GOT3 (cell line): Measurements from ENCODE around the gene JAG2.
"Not testable (repeated sequence)": the region's sequence is repeated elsewhere in the genome, so short reads cannot be mapped to it uniquely, and the experiment has no call there.

ENCODE experiments used
- DNase-seq: peaks from one replicate; lab custom pipeline; 2025; ENCODE audit warnings: mixed read lengths; lab: John Stamatoyannopoulos, UW

JAG2 gene

DNA sequence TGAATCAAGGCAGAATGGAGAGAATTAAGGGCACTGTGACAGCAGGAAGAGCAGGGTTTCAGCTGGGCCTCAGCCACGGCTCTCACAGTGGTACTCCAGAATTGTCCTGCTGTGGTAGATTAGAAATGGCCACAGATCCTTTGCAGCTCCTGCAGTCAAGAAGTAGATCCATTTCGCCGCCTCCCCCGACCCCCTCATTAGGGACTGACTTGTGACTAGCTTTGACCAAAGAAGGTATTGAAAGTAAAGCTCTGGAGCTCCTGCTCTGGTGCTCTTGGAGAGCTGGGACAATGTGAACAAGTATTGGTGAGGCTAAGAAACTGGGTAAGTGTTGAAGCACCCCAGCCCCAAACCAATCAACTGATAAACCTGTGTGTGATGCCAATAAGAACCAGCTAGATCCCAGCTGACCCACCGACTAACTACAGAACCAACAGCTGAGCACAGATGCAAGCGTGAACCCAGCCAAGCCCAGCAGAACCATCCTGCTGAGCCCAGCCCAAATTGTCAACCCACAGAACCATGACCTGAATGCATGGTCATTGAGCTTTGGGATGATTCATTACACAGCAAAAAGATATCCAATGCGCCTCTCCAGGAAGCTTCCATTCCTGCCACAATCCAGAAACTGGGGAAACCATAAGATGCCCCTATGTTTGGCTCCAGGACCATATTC, 50.7 kb downstream of the JAG2 start:
- DNase-seq: no peak

DNA sequence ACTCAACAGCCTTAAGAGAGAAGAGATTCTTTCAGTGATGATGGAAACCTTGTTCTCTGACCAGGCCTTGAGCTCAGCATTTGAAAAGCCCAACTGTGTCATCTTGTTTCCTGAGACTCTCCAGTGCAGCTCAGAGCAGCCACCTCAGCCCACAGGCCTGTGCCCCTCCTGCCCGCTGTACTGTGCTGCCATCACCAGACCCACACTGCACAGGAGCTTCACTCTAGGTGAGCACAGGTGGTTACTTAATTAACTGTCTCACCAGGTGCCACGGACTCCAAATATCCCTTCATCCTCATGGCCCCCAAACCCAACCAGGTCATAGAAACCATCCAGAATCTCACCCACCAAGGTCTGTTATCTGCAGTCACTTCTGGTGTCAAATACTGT, 51.3 kb downstream of the JAG2 start:
- no peak for DNase-seq

DNA sequence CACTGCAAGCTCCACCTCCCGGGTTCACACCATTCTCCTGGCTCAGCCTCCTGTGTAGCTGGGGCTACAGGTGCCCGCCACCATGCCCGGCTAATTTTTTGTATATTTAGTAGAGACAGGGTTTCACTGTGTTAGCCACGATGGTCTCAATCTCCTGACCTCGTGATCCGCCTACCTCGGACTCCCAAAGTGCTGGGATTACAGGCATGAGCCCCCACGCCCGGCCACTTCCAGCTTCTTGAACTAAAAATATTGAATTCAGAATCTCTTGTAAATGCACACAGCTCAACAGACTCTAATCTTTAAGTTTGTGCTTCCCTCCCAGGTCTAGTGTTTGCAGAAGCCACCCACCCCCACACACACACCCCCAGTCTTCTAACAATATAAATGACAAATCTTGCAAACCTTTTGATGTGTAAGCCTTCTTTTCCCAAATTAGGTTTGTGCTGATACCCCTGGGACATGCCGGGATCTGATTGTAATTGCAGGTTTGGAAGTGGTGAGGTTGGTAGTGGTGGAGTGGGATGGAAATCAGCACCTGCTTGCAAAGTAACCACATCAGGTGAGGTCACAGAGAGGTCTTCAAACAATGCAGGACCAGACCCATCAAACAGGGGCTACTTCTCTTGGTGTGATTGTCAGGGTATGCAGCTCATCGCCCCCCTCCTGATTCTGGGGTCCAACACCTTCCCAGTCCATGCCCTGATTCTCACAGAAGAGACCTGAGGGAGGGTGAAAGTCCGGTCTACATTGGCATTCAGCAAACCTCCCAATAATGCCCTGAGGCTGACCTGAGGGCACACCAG, 51.9 kb downstream of the JAG2 start:
- DNase-seq: no peak

DNA sequence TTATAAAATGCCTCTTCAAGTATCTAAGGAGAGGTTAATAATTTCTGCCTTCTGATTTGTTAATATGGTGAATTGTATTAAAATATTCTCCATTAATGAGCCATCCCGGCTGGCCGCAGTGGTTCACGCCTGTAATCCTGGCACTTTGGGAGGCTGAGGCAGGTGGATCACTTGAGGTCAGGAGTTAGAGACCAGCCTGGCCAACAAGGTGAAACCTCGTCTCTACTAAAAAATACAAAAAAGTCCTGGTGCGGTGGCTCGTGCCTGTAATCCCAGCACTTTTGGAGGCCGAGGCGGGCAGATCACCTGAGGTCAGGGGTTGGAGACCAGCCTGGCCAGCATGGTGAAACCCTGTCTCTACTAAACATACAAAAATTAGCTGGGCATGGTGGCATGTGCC, 59.3 kb downstream of the JAG2 start:
- not testable (repeated sequence) for DNase-seq

DNA sequence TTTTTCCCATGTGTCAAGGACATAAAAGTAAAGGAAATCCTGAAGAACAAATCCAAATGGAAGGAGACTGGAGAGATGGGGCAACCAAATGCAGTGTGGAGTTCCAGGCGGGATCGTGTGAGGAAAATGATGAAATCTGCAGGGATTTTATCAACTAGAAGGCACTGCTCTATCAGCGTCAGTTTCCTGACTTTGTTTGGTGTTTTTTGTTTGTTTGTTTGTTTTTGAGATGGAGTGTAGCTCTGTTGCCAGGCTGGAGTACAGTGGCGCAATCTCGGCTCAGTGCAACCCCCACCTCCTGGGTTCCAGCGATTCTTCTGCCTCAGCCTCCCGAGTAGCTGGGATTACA, 60.1 kb downstream of the JAG2 start:
- DNase-seq: no peak

DNA sequence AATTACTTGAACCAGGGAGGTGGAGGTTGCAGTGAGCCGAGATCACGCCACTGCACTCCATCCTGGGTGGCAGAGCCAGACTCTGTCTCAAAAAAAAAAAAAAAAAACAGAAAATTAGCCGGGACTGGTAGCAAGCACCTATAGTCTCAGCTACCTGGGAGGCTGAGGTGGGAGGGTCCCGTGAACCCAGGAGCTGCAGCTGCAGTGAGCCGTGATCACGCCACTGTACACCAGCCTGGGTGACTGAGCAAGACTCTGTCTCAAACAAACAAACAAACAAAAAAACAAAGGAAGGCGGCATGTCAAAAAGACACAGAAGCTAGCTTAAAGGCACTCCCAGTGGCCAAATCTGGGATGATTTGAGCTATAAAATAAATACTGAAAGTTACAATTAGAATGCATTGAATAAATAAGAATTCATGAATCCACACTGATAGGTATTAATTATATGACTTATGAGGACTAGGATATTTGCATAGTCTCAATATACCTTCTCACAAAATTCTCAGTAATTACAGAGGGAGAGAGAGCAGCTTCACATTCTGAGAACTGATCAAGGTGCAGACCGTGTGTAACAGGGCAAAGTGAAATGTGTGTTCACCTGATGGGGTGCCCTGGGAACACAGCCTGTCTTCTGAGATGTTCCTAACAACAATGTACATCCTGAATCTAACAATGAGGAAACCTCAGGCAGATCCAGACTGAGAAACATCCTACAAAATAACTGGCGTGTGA, 60.6 kb downstream of the JAG2 start:
- no peak for DNase-seq

DNA sequence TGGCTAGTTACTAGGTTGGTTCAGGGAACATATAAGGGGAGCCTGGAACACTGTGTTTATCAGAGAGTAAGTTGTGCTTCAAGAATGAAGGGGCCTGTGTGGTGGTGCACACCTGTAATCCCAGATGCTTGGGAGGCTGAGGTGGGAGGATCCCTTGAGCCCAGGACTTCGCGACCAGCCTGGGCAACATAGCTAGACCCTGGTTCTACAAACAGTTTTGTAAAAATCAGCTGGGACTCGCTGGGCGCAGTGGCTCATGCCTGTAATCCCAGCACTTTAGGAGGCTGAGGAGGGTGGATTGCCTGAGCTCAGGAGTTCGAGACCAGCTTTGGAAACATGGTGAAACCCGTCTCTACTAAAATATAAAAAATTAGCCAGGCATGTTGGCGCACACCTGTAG, 61.2 kb downstream of the JAG2 start:
- no peak for DNase-seq

DNA sequence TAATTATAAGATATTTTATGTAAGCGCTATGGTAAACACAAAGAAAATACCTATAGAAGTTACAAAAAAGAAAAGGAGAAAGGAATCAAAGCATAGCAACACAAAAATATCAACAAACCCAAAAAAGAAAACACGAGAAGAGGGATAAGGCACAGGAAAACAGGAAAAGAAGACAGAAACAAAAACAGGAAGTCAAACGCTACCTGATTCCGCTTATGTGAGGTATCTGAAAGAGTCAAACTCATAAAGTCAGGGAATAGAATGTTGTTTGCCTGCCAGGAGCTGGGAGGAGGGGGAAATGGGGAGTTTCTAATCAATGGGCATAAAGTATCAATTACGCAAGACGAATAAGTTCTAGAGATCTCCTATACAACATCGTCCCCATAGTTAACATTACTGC, 63.4 kb downstream of the JAG2 start:
- DNase-seq: no peak

DNA sequence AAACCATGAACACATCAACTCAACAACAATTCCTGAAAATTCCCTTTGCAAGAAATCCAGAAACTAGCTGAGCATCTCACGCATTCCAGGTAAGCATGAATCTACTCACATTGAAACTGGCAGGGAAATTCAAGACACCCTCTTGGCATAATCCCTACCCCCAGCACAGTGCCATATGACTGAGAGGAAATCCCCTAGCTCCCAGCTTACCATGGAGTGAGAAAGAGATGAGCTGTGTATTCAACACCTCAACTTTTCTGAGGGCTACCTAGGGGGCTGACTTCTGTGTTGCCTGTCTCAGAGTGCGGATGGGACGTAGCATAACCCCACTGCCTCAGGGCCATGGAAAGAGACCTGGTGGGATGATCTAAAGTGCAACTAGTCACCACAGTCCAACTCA, 65.7 kb downstream of the JAG2 start:
- no peak for DNase-seq

DNA sequence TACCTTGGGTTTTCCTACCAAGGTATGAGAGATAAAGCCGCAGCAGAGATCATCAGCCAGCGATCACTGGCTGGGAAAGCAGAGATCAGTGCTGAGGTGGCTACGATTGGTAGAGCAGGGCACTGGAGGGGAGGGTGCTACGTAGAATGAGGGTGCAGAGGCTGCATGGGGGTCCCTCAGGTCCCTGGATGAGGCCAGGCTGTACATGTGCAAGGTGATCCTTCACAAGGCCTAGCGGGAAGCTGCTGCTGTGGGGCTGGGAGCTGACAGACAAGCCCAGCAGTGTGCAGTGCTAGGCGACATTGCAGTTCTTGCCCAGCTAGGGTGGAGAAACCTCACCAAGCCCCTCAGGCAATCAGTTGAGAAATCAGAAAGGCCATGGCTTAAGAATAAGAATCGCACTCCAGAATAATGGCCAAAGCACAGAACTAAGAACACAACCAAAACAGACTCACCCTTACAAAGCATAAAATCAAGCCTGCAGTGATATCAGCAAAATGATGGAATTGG, 66.2 kb downstream of the JAG2 start:
- no peak for DNase-seq

DNA sequence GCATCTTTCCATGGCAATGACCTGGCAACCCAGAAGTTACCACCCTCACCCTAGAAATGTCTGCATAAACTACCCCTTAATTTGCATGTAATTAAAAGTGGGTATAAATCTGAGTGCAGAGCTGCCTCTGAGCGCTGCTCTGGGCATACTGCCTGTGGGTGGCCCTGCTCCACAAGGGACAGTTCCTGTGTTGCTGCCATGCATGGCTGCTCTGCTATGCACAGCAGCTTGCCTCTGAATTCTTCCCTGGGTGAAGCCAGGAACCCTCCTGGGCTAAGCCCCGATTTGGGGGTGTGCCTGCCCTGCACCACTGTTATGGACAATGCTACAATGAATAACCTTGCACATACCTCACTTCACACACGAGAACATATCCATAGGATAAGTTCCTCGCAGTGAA, 67.7 kb downstream of the JAG2 start:
- no peak for DNase-seq

DNA sequence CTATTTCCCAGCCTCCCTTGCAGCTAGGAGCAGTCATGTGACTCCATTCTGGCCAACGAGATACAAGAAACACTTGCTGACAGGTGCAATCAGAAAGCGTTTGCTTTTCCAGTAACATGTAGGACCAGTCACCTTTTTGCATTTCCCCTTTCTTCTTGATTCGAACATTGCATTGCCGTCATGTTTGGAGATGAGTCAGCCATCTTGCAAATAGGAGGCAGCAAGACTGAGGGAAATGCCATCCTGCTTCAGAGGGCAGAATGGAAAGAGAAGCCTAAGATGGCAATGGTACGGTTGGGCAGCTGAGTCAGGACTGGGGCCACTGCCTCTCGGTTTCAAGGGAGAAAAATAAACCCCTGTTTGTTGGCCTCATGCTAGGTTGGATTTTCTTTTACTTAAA, 68.8 kb downstream of the JAG2 start:
- DNase-seq: no peak

DNA sequence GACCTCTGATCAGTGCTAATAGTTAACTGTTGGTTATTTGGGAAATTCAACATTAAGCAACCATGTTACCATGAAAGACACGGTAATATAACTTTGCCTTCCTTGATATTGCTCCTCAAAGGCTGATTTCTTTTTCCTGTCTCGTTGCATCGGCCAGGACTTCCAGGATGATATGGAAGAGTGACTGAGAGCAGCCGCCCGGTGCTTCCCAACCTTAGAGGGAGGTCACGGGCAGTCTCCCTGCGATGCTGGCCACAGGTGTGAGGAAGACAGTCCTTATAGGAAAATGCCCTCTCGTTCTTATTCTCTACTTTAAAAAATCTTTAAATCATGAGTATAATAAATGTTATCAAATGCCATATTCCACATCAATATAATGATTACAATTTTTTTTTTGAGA, 70.3 kb downstream of the JAG2 start:
- no peak for DNase-seq

DNA sequence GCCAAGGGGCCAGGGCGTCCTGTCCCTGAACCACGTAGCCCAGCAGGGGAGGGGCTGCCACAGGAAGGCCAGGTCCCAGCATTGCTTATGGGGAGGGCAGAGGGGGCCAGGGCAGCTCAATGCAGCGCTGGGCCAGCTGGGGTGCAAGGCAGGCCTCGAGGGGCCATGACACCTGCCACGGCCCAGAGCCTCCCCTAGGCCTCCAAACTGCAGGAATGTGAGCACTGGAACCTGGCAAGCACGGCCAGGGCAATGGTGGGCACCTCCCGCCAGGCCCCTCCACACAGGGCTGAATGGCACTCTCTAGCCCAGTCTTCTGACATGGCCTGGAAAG, 70.8 kb downstream of the JAG2 start:
- DNase-seq: no peak

DNA sequence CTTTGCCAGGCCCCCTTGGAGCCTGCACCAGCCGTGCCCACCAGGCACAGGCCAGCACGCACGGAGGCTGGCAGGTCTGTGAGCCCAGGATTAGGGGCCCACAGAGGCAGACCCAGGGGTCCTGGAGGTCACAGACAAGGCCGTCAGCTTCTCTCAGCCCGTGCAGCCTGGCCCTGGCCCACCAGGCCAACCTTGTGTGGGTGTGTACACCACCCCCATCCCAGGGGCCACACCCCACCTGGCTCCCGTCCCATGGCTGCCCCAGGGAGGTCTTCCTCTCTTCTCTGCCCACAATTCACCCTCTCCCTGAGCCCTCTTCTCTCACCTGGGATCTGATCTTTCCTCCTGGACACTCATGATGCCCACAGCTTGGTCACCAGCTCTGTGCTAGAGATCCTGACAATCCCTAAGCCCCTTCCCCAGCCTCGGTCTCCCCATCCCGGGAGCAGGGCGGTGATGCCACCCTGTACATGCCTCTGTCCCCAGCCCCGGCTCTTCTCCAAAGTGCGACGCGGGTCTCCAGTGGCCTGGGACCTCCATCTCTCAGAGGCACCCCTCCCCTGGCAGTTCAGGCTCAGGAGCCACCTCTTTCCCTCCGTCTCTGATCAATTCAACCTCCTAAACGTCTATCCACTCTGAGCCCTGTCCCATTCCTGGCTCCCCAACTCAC, 72.2 kb downstream of the JAG2 start:
- DNase-seq: no peak

DNA sequence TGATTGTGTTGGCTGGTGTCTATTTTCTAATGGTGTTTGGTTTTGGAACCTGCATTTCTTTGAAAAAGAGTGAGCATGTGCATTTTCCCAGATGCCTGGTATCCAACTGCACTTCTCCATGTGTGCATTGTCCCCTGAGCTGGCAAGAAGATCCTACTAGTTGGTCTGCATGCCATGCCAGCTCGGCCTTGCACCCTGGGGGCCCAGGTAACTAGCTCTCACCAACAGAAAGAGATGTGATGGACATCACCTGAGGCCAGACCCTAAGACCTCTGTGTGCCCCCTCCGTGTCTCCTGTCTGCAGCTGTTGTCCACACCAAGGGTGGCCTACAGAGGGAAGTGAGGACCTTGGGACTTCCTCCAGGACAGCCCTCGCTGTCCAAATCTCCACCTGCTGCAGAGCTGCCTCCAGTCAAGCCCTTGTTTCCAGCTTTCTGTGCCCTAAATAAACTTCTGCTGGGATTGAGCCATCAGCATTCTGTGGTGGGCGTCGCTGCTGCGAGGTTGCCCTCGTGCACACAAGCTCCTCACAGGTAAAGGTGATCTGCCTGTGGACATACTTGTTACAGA, 73.3 kb downstream of the JAG2 start:
- no peak for DNase-seq

DNA sequence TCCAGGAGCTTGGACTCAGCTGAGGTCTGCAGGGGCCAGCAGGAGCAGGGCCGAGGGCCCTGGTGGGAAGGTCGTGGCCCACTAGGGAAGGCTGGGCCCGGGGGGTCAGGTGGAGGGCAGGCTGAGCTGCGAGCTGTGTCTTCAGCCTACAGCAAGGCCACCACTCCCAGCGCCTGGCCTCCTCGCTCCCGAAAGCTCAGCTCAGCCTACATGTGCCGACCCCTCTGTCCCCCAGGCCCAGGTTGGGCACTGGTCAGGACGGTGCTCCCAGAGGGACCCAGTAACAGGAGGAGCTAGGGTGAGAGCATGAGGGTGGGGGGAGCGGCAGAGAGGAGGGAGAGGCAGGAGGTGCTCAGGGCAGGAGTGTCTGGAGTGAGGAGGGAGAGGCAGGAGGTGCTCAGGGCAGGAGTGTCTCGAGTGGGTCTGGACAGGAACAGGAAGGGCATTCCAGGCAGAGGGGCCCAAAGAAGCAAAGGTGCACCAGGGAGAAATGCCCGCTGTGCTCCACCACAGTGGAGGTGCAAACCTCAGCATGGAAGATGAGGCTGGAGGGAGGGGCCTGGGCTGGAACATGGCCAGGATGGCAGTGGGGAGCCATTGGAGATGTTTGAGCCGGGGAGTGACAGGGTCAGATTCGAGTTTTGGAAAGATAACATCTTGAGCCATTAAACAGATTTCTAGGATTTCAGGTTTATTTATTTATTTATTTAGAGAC, 74.2 kb downstream of the JAG2 start:
- DNase-seq: no peak

DNA sequence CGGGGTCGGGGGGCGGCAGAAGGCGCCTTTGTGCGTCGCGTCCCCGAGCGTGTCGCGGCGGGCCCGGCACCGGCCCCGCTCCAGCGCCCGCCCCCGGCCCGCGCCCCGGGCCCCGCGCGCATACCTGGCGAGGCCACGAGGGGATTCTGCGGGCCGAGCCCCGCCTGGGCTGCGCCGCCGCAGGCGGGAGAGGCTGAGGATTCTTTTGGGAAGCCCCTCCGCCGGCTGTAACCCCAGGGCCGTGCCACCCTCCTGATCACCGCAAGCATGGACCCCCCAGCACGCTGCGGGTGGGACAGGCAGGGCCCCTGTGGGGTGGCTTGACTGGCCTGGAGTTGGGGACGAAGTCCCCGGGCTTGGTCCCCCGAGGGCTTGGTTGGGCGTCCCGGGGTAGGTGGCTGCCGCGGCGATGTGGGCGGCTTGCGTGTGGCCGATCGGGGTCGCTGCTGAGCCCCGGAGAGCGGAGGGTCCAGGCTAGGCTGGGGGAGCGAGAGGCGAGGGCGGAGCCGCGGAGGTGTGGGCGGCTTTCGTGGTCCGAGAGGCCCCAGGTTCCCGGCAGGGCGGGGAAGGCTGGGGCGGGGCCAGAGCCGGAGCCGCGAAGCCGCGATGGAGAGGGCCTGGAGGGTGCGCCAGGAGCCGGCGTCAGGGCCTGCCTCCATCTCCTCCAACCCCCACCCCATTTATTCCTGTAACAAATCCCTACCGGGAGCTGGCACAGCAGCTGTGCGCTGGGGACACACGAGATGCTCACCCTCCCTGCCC, 75.0 kb downstream of the JAG2 start:
- no peak for DNase-seq

DNA sequence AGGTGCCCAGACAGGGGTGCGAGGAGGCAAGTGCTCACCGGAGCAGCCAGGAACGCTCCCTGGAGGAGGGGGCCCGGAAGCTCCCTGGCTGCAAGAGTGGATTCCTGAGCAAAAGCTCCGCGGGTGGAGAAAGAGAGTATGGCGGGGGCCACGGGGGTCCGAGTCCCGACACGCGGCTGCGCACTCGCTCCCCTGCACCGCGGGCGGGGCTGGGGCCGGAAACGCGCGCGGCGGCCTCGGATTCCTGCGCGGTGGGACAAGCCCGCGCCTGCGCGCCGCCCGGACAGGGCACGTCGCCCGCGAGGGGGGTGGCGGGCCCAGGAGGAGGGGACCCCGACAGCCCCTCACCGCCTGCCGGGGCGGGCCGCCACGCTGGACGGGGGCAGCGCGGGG, 75.5 kb downstream of the JAG2 start:
- no peak for DNase-seq

DNA sequence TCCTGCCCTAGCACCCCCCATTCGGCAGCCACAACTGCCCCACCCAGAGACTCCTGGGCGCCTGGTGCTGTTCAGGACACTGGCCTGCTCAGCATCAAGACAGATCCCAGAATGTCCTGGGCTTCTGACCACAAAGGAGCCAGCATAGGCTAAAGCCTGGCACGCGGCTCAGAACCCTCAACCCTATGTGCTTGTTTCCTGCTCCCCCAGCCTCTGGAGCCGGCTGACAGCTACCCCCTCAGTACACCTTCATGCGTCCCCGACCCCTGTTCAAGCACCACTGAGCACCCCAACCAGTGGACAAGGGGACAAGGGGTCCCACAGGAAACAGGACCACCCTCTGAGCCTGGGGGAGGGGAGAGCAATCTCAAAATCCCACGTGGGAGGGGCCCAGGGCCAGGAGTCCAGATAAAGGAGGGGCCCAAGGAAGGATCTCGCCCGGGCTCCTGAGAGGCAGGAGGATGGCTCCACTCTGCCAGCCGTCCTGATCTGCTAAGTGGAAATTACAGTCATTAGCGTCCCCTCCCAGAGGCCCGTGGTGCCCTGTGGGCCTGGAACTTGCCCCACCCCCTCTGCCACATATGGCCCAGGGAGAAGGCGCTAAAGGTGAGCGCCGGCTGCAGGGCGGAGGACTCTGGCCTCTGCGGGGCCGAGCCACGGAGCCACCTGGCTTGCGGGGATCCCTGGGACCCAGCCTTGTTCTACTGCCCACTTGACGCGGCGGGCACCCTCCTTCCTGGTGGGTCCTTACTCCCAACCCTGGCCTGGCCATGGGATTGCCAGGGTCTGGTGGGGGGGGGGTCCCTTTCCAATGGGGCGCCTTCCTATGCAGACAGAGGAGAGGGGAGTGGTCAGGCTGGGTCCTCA, 76.2 kb downstream of the JAG2 start:
- DNase-seq: no peak
